ENCODE data around the gene CALN1. TPM values are rescaled to one million over a fixed set of nuclear protein-coding genes. Genes with fewer than 3 reads are reported as not detected.

The CALN1 gene
- total RNA-seq, 1 donor from 2014 or later: 1.2 TPM

- no peak for DNase-seq (ENCODE audit: low spot score)
Observed at GRCh38 chr7:72038022-72038732, 374.0 kb downstream of the CALN1 start.

- no peak for DNase-seq (ENCODE audit: low spot score)
Observed at GRCh38 chr7:72037516-72037915, 374.6 kb downstream of the CALN1 start.

GRCh38 chr7:72035266-72035665, 376.9 kb downstream of the CALN1 start:
- DNase-seq (ENCODE audit: low spot score): peak; percentile 17

- no peak for DNase-seq (ENCODE audit: low spot score)
Observed at GRCh38 chr7:72032934-72033333, 379.2 kb downstream of the CALN1 start.

- no peak for DNase-seq (ENCODE audit: low spot score)
Observed at GRCh38 chr7:72030994-72031667, 381.0 kb downstream of the CALN1 start.

GRCh38 chr7:72028267-72028666, 383.9 kb downstream of the CALN1 start:
- no peak for DNase-seq (ENCODE audit: low spot score)

- no peak for DNase-seq (ENCODE audit: low spot score)
Observed at GRCh38 chr7:72025381-72025960, 386.7 kb downstream of the CALN1 start.

- DNase-seq (ENCODE audit: low spot score): no peak
Observed at GRCh38 chr7:72023926-72024325, 388.2 kb downstream of the CALN1 start.

- no peak for DNase-seq (ENCODE audit: low spot score)
Observed at GRCh38 chr7:72021716-72022115, 390.4 kb downstream of the CALN1 start.

- no peak for DNase-seq (ENCODE audit: low spot score)
Observed at GRCh38 chr7:72020311-72020710, 391.8 kb downstream of the CALN1 start.

- DNase-seq (ENCODE audit: low spot score): no peak
Observed at GRCh38 chr7:72019436-72019835, 392.7 kb downstream of the CALN1 start.

- no peak for DNase-seq (ENCODE audit: low spot score)
Observed at GRCh38 chr7:72017756-72018155, 394.4 kb downstream of the CALN1 start.

GRCh38 chr7:72016574-72016973, 395.6 kb downstream of the CALN1 start:
- no peak for DNase-seq (ENCODE audit: low spot score)

GRCh38 chr7:72015136-72015535, 397.0 kb downstream of the CALN1 start:
- DNase-seq (ENCODE audit: low spot score): no peak

GRCh38 chr7:72007018-72007417, 405.1 kb downstream of the CALN1 start:
- DNase-seq (ENCODE audit: low spot score): no peak

GRCh38 chr7:72003236-72003635, 408.9 kb downstream of the CALN1 start:
- no peak for DNase-seq (ENCODE audit: low spot score)

GRCh38 chr7:71996141-71996540, 416.0 kb downstream of the CALN1 start:
- DNase-seq (ENCODE audit: low spot score): no peak

GRCh38 chr7:71995111-71995510, 417.0 kb downstream of the CALN1 start:
- no peak for DNase-seq (ENCODE audit: low spot score)

GRCh38 chr7:71991586-71991985, 420.6 kb downstream of the CALN1 start:
- no peak for DNase-seq (ENCODE audit: low spot score)

- DNase-seq (ENCODE audit: low spot score): no peak
Observed at GRCh38 chr7:71990138-71990462, 422.0 kb downstream of the CALN1 start.

GRCh38 chr7:71988201-71988600, 423.9 kb downstream of the CALN1 start:
- DNase-seq (ENCODE audit: low spot score): no peak

GRCh38 chr7:71987200-71987767, 424.9 kb downstream of the CALN1 start:
- no peak for DNase-seq (ENCODE audit: low spot score)

GRCh38 chr7:71984348-71984747, 427.8 kb downstream of the CALN1 start:
- no peak for DNase-seq (ENCODE audit: low spot score)
